H9 (cell line): ENCODE results near the gene METTL1. TPM values are rescaled to one million over a fixed set of nuclear protein-coding genes. Genes with fewer than 3 reads are reported as not detected.

ENCODE experiments used
- DNase-seq: peaks from one replicate; pipeline ENCODE4 v3.0.0-alpha.2; 2017
- H2AFZ ChIP-seq: one replicate; pipeline ENCODE4 v1.6.1; 2013; ENCODE audit warnings: mild to moderate bottlenecking, low read length, control low read depth, moderate library complexity
- H2AK5ac ChIP-seq: 2 replicates; pipeline ENCODE4 v1.6.1; 2013; ENCODE audit warnings: low read length, control low read depth, mixed read lengths; ENCODE audit not compliant: insufficient read length
- H2BK120ac ChIP-seq: one replicate; pipeline ENCODE4 v1.6.1; 2013; ENCODE audit warnings: low read depth, mild to moderate bottlenecking, low read length, control low read depth, inconsistent platforms; ENCODE audit not compliant: poor library complexity, severe bottlenecking
- H2BK12ac ChIP-seq: 2 replicates; pipeline ENCODE4 v1.6.1; 2013; ENCODE audit warnings: low read length, control low read depth, mixed read lengths, low read depth; ENCODE audit not compliant: insufficient read length
- H2BK15ac ChIP-seq: 2 replicates; pipeline ENCODE4 v1.6.1; 2013; ENCODE audit warnings: low read depth, low read length, control low read depth
- H2BK20ac ChIP-seq: one replicate; pipeline ENCODE4 v1.6.1; 2013; ENCODE audit warnings: low read depth, mild to moderate bottlenecking, low read length, control low read depth, inconsistent platforms; ENCODE audit not compliant: poor library complexity, severe bottlenecking
- H2BK5ac ChIP-seq: 2 replicates; pipeline ENCODE4 v1.6.1; 2013; ENCODE audit warnings: low read length, control low read depth, mixed read lengths; ENCODE audit not compliant: insufficient read length
- H3K14ac ChIP-seq: 2 replicates; pipeline ENCODE4 v1.6.1; 2013; ENCODE audit warnings: low read length, control low read depth; ENCODE audit not compliant: insufficient read depth
- H3K18ac ChIP-seq: 2 replicates; pipeline ENCODE4 v1.6.1; 2013; ENCODE audit warnings: low read depth, mild to moderate bottlenecking, mixed read lengths, low read length, control low read depth; ENCODE audit not compliant: insufficient read length
- H3K23ac ChIP-seq: 2 replicates; pipeline ENCODE4 v1.6.1; 2013; ENCODE audit warnings: low read length, control low read depth, mixed read lengths, low read depth; ENCODE audit not compliant: insufficient read length
- H3K23me2 ChIP-seq: 2 replicates; pipeline ENCODE4 v1.6.1; 2013; ENCODE audit warnings: low read depth, mild to moderate bottlenecking, mixed read lengths, low read length, control low read depth; ENCODE audit not compliant: insufficient read length, poor library complexity, severe bottlenecking
- H3K27ac ChIP-seq: 2 replicates; pipeline ENCODE4 v1.5.1; 2013; ENCODE audit warnings: low read length, control low read depth, mixed read lengths, low read depth; ENCODE audit not compliant: insufficient read length
- H3K27me3 ChIP-seq: 2 replicates; pipeline ENCODE4 v1.6.1; 2013; ENCODE audit warnings: low read length, control low read depth, inconsistent platforms; ENCODE audit not compliant: insufficient read depth
- H3K4ac ChIP-seq: 2 replicates; pipeline ENCODE4 v1.6.1; 2013; ENCODE audit warnings: low read depth, mild to moderate bottlenecking, control low read depth, inconsistent platforms, low read length, moderate library complexity
- H3K4me1 ChIP-seq: 2 replicates; pipeline ENCODE4 v1.6.1; 2013; ENCODE audit warnings: low read length, control low read depth, inconsistent platforms; ENCODE audit not compliant: insufficient read depth
- H3K4me2 ChIP-seq: 2 replicates; pipeline ENCODE4 v1.6.1; 2013; ENCODE audit warnings: low read length, control low read depth, mixed read lengths; ENCODE audit not compliant: insufficient read length, insufficient read depth
- H3K56ac ChIP-seq: 2 replicates; pipeline ENCODE4 v1.6.1; 2013; ENCODE audit warnings: low read depth, mild to moderate bottlenecking, mixed read lengths, low read length, control low read depth; ENCODE audit not compliant: insufficient read length
- H3K79me1 ChIP-seq: 2 replicates; pipeline ENCODE4 v1.6.1; 2013; ENCODE audit warnings: low read depth, mild to moderate bottlenecking, moderate library complexity, low read length, control low read depth, inconsistent platforms; ENCODE audit not compliant: insufficient read depth, poor library complexity, severe bottlenecking
- H3K79me2 ChIP-seq: 2 replicates; pipeline ENCODE4 v1.6.1; 2013; ENCODE audit warnings: low read length, control low read depth, inconsistent platforms; ENCODE audit not compliant: insufficient read depth
- H3K9ac ChIP-seq: 2 replicates; pipeline ENCODE4 v1.6.1; 2013; ENCODE audit warnings: low read length, control low read depth, mixed read lengths; ENCODE audit not compliant: insufficient read length; ENCODE audit errors: extremely low read depth
- H3K9me3 ChIP-seq: one replicate; pipeline ENCODE4 v1.6.1; 2013; ENCODE audit warnings: low read depth, low read length, inconsistent platforms; ENCODE audit not compliant: control insufficient read depth
- H3T11ph ChIP-seq: one replicate; pipeline ENCODE4 v1.6.1; 2013; ENCODE audit warnings: mild to moderate bottlenecking, low read length, control low read depth, inconsistent platforms
- H4K20me1 ChIP-seq: one replicate; pipeline ENCODE4 v1.6.1; 2013; ENCODE audit not compliant: control insufficient read depth, insufficient read length, insufficient read depth
- H4K5ac ChIP-seq: 2 replicates; pipeline ENCODE4 v1.6.1; 2013; ENCODE audit warnings: low read depth, mild to moderate bottlenecking, mixed read lengths, low read length, control low read depth; ENCODE audit not compliant: insufficient read length
- H4K8ac ChIP-seq: replicated peaks from 2 replicates; pipeline ENCODE4 v1.6.1; 2013; ENCODE audit warnings: low read length, control low read depth, mixed read lengths, low read depth; ENCODE audit not compliant: insufficient read length
- H4K91ac ChIP-seq: 2 replicates; pipeline ENCODE4 v1.6.1; 2013; ENCODE audit warnings: low read depth, mild to moderate bottlenecking, moderate library complexity, mixed read lengths, low read length, control low read depth; ENCODE audit not compliant: insufficient read length
- H3K27ac Mint-ChIP-seq, 3 experiments: 2 replicates in 2 of 3; 3 replicates in 1 of 3; pipeline ENCODE4 v1.8.0; 2020 to 2021; ENCODE audit warnings: mixed read lengths in 3 of 3, mild to moderate bottlenecking in 1 of 3, moderate library complexity in 1 of 3
- H3K27me3 Mint-ChIP-seq: 2 replicates; pipeline ENCODE4 v1.8.0; 2021; ENCODE audit warnings: low read depth, mild to moderate bottlenecking, moderate library complexity, mixed read lengths
- H3K36me3 Mint-ChIP-seq, 3 experiments: 2 replicates in 2 of 3; 3 replicates in 1 of 3; pipeline ENCODE4 v1.8.0; 2020 to 2021; ENCODE audit warnings: low read depth in 3 of 3, mixed read lengths in 3 of 3; ENCODE audit not compliant: insufficient read depth in 1 of 3
- H3K4me1 Mint-ChIP-seq, 2 experiments: 2 replicates each; pipeline ENCODE4 v1.8.0; 2020; ENCODE audit warnings: mixed read lengths in 2 of 2
- H3K4me3 Mint-ChIP-seq, 2 experiments: 2 replicates in 1 of 2; 3 replicates in 1 of 2; pipeline ENCODE4 v1.8.0; 2020 to 2021; ENCODE audit warnings: mild to moderate bottlenecking in 2 of 2, mixed read lengths in 2 of 2, moderate library complexity in 1 of 2
- H3K9me3 Mint-ChIP-seq, 2 experiments: 2 replicates in 1 of 2; 3 replicates in 1 of 2; pipeline ENCODE4 v1.8.0; 2020; ENCODE audit warnings: mild to moderate bottlenecking in 2 of 2, mixed read lengths in 2 of 2, moderate library complexity in 1 of 2
- WGBS: extraction: QIAGEN DNeasy Blood & Tissue Kit; methylation state at CpG from one replicate; pipeline ENCODE4 v1.1.7; 2013; ENCODE audit warnings: missing lambda C conversion rate, low lambda C conversion rate, mixed read lengths; ENCODE audit not compliant: insufficient read length; ENCODE audit errors: extremely low coverage; 5-methylcytosine and 5-hydroxymethylcytosine counted together
- total RNA-seq: library from RNA; stranded (reverse); gene quantifications from 2 replicates; pipeline ENCODE4 v1.2.1, GENCODE V29; 2021
- TF ChIP-seq, protein P1 (sequence below): fragments of 200-600 bp; sonication (generic); conservative IDR thresholded peaks from 3 replicates; pipeline ENCODE4 v1.8.0; 2021; ENCODE audit warnings: antibody characterized with exemption, mild to moderate bottlenecking

METTL1 gene
- total RNA-seq, 1 experiment from 2014 or later: 58.4 TPM

DNA sequence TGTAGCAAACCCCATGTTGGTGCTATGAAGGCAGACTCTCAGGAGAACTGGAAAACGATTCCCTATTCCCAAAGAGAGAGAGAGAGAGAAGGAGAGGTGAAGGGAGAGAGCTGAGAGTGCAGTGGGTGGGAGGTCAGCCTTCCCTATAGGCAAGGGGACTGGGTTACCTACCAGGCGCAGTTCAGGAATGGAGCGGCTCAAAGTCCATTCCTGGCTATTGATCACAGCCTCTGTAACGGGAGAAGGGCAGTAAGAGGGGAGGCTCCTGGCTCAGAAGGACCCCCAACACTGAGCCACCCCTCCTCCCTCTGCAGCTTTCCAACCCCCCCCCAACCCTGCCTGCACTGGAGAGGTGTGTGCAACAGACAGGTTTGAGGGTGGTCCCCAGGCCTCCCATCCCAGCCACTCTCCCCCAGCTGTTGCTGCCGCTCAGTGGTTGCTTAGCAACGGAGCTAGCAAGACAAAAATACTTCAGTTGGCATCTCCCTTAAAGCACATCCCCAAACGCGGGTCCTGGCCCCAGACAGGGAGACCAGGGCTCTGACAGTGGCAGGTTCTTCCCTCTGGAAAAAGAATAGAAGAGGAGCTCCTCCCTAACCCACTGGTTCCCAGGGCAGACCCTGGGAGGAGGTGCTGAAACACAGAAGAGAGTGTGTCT lies 36.6 kb downstream of the METTL1 start:
- no peak overlapping the region for H3K14ac ChIP-seq
- Mint-ChIP-seq H3K4me1 (peaks cover 24 to 37% of the 10 kb centered on the region in 2 experiments), H3K4me3 (peak overlapping the region; percentile 59 to 84), H3K36me3 (no peaks in the 10 kb centered on the region; a peak in 1 of 7 replicates), H3K27me3 (peaks cover 96% of the 10 kb centered on the region), H3K9me3 (no peaks in the 10 kb centered on the region; a peak in 1 of 5 replicates), H3K27ac (no peak overlapping the region)
- no peak overlapping the region for H3T11ph ChIP-seq
- H4K91ac ChIP-seq: no peak overlapping the region
- H3K4me1 ChIP-seq: no peaks in the 10 kb centered on the region
- H3K27me3 ChIP-seq: peaks cover 48% of the 10 kb centered on the region
- no peak overlapping the region for H3K9ac ChIP-seq
- no peak overlapping the region for H2BK12ac ChIP-seq
- no peak overlapping the region for H2BK15ac ChIP-seq
- H3K79me1 ChIP-seq: no peaks in the 10 kb centered on the region
- DNase-seq: peak; percentile 53
- no peak overlapping the region for H3K18ac ChIP-seq
- H3K27ac ChIP-seq: no peak overlapping the region
- H3K4ac ChIP-seq: no peak overlapping the region
- H3K23me2 ChIP-seq: peaks cover 16% of the 10 kb centered on the region
- no peak overlapping the region for H2AFZ ChIP-seq
- H2BK20ac ChIP-seq: no peak overlapping the region
- peaks cover 2% of the 10 kb centered on the region for H4K20me1 ChIP-seq
- no peak overlapping the region for H3K56ac ChIP-seq
- TF ChIP-seq, protein P1, sequence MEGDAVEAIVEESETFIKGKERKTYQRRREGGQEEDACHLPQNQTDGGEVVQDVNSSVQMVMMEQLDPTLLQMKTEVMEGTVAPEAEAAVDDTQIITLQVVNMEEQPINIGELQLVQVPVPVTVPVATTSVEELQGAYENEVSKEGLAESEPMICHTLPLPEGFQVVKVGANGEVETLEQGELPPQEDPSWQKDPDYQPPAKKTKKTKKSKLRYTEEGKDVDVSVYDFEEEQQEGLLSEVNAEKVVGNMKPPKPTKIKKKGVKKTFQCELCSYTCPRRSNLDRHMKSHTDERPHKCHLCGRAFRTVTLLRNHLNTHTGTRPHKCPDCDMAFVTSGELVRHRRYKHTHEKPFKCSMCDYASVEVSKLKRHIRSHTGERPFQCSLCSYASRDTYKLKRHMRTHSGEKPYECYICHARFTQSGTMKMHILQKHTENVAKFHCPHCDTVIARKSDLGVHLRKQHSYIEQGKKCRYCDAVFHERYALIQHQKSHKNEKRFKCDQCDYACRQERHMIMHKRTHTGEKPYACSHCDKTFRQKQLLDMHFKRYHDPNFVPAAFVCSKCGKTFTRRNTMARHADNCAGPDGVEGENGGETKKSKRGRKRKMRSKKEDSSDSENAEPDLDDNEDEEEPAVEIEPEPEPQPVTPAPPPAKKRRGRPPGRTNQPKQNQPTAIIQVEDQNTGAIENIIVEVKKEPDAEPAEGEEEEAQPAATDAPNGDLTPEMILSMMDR: no peak
- peak overlapping the region; percentile 49 for H3K4me2 ChIP-seq
- no CpG with 5 or more reads among the region's 8 CpGs for WGBS
- no peaks in the 10 kb centered on the region for H3K9me3 ChIP-seq
- H4K8ac ChIP-seq: no peak overlapping the region
- no peak overlapping the region for H4K5ac ChIP-seq
- H3K79me2 ChIP-seq: no peaks in the 10 kb centered on the region
- no peak overlapping the region for H3K23ac ChIP-seq
- H2BK5ac ChIP-seq: no peak overlapping the region
- H2AK5ac ChIP-seq: no peak overlapping the region
- H2BK120ac ChIP-seq: no peak overlapping the region
